ENCODE measurements around the gene EGFL6. TPM values are rescaled to one million over a fixed set of nuclear protein-coding genes. Genes with fewer than 3 reads are reported as not detected.
"Not testable (repeated sequence)": the region's sequence is repeated elsewhere in the genome, so short reads cannot be mapped to it uniquely, and the experiment has no call there.

Gene EGFL6
- total and polyA plus RNA-seq, 12 donors: 1.00 TPM; not detected in 11

- no peaks in the 10 kb centered on the region for H3K9me3 ChIP-seq (replicated peaks in 1 of 3)
- peak; percentile 33 to 76 (median 68) for DNase-seq
- no peak overlapping the region for H3K4me3 ChIP-seq
- no peaks in the 10 kb centered on the region for H3K27me3 ChIP-seq
- WGBS, 4 donors: 53 to 72% (median 64%) methylated on average over 3 of the region's 3 CpGs
- peaks cover 0 to 13% of the 10 kb centered on the region in 2 donors for H3K4me1 ChIP-seq (replicated peaks in 1 of 2)
- no peak overlapping the region for H3K27ac ChIP-seq
- no peak for TF ChIP-seq POLR2A (IDR thresholded peaks at IDR 0.05)
- no peak for TF ChIP-seq CTCF (IDR thresholded peaks at IDR 0.05)
- H3K36me3 ChIP-seq (replicated peaks in 1 of 2): no peaks in the 10 kb centered on the region
- intact Hi-C loops (cut with DNase I): no loop called here
Observed at GRCh38 chrX:13666836-13667235, 97.4 kb downstream of the EGFL6 start.

GRCh38 chrX:13667919-13668318, 98.5 kb downstream of the EGFL6 start:
- intact Hi-C loops (cut with DNase I): no loop called here
- no peak for TF ChIP-seq CTCF (IDR thresholded peaks at IDR 0.05)
- no peak for TF ChIP-seq POLR2A (IDR thresholded peaks at IDR 0.05)
- Histone ChIP-seq H3K4me3 (no peak overlapping the region), H3K27me3 (peaks cover 4% of the 10 kb centered on the region), H3K9me3 (replicated peaks in 1 of 3) (no peaks in the 10 kb centered on the region), H3K36me3 (replicated peaks in 1 of 2) (no peaks in the 10 kb centered on the region), H3K27ac (no peak overlapping the region), H3K4me1 (replicated peaks in 1 of 2) (peaks cover 0 to 13% of the 10 kb centered on the region in 2 donors)
- no peak for DNase-seq

- Histone ChIP-seq H3K27me3 (peaks cover 4% of the 10 kb centered on the region), H3K27ac (peak overlapping the region in 3 of 5 donors; percentile 39 to 69 (median 49)), H3K4me3 (no peak overlapping the region), H3K4me1 (replicated peaks in 1 of 2) (peaks cover 0 to 13% of the 10 kb centered on the region in 2 donors), H3K9me3 (replicated peaks in 1 of 3) (no peaks in the 10 kb centered on the region), H3K36me3 (replicated peaks in 1 of 2) (no peaks in the 10 kb centered on the region)
- WGBS, 4 donors: 11 to 36% (median 24%) methylated on average over 6 to 9 of the region's 9 CpGs
- TF ChIP-seq CTCF (IDR thresholded peaks at IDR 0.05) (no peak), POLR2A (IDR thresholded peaks at IDR 0.05) (no peak)
- intact Hi-C loops (cut with DNase I): no loop called here
- DNase-seq: peak; percentile 67 to 87 (median 82)
Observed at GRCh38 chrX:13669246-13669737, 99.9 kb downstream of the EGFL6 start.

- 94 to 97% (median 96%) methylated on average over 8 of the region's 8 CpGs for WGBS, 4 donors
- intact Hi-C loops (cut with DNase I): not testable (repeated sequence)
Observed at GRCh38 chrX:13669755-13670154, 100.4 kb downstream of the EGFL6 start.

GRCh38 chrX:13670197-13670596, 100.8 kb downstream of the EGFL6 start:
- H3K4me1 ChIP-seq (replicated peaks in 1 of 2): peaks cover 0 to 13% of the 10 kb centered on the region in 2 donors
- no peaks in the 10 kb centered on the region for H3K36me3 ChIP-seq (replicated peaks in 1 of 2)
- H3K4me3 ChIP-seq: no peak overlapping the region
- TF ChIP-seq CTCF (IDR thresholded peaks at IDR 0.05) (no peak), POLR2A (IDR thresholded peaks at IDR 0.05) (no peak)
- no peaks in the 10 kb centered on the region for H3K9me3 ChIP-seq (replicated peaks in 1 of 3)
- H3K27me3 ChIP-seq: peaks cover 4% of the 10 kb centered on the region
- intact Hi-C loops (cut with DNase I): no loop called here
- 79 to 97% (median 89%) methylated on average over 5 of the region's 5 CpGs for WGBS, 4 donors
- DNase-seq: no peak
- H3K27ac ChIP-seq: no peak overlapping the region

More at GRCh38 chrX:13669755-13670154, 100.4 kb downstream of the EGFL6 start:
- not testable (repeated sequence) for H3K36me3 ChIP-seq (replicated peaks in 1 of 2); H3K9me3 ChIP-seq (replicated peaks in 1 of 3); H3K4me3 ChIP-seq; H3K27me3 ChIP-seq; DNase-seq
- H3K27ac ChIP-seq: peak overlapping the region in 3 of 5 donors; percentile 39 to 69 (median 49)
- H3K4me1 ChIP-seq (replicated peaks in 1 of 2): peaks cover 0 to 13% of the 10 kb centered on the region in 2 donors
